GM18873 (cell line): ENCODE data around the gene MESP2.
A peak's percentile ranks its signal among the peaks of the same experiment; 100 is the strongest.

Experiments
- ATAC-seq: cut with Tn5 transposase; IDR thresholded peaks from one replicate; pipeline ENCODE4 v1.9.1; 2021; ENCODE audit warnings: mild to moderate bottlenecking, moderate library complexity, moderate number of reproducible peaks; ENCODE audit not compliant: unreplicated experiment, low FRiP score

MESP2 gene

GRCh38 chr15:89776274-89777072 is at the start of gene MESP2:
TSS of gene MESP2 (plus strand) at chr15:89776332. CDS start at chr15:89776358, 26 bp downstream.
- no peak for ATAC-seq

- no peak for ATAC-seq
Observed at GRCh38 chr15:89728254-89728653, 47.9 kb upstream of the MESP2 start.

GRCh38 chr15:89731275-89731674 is 44.9 kb upstream of the MESP2 start:
- ATAC-seq = no peak

- no peak for ATAC-seq
Observed at GRCh38 chr15:89732451-89733172, 43.5 kb upstream of the MESP2 start.

GRCh38 chr15:89735773-89736172 is 40.4 kb upstream of the MESP2 start:
- ATAC-seq = no peak

GRCh38 chr15:89740137-89740536 is 36.0 kb upstream of the MESP2 start:
- ATAC-seq = no peak

- no peak for ATAC-seq
Observed at GRCh38 chr15:89743011-89743410, 33.1 kb upstream of the MESP2 start.

GRCh38 chr15:89743594-89743993 is 32.5 kb upstream of the MESP2 start:
- no peak for ATAC-seq

GRCh38 chr15:89745131-89745530 is 31.0 kb upstream of the MESP2 start:
- no peak for ATAC-seq

GRCh38 chr15:89745768-89746167 is 30.4 kb upstream of the MESP2 start:
- ATAC-seq = no peak

- no peak for ATAC-seq
Observed at GRCh38 chr15:89746386-89746780, 29.7 kb upstream of the MESP2 start.

GRCh38 chr15:89747708-89748682 is 28.1 kb upstream of the MESP2 start:
- ATAC-seq = no peak

- ATAC-seq = no peak
Observed at GRCh38 chr15:89749054-89749453, 27.1 kb upstream of the MESP2 start.

- ATAC-seq = no peak
Observed at GRCh38 chr15:89749526-89749925, 26.6 kb upstream of the MESP2 start.

GRCh38 chr15:89749951-89750559 is 26.1 kb upstream of the MESP2 start:
- ATAC-seq = no peak

- ATAC-seq = peak; percentile 91
Observed at GRCh38 chr15:89750560-89751542, 25.3 kb upstream of the MESP2 start, which contains the start of gene MESP1. TSS of gene MESP1 (minus strand) at chr15:89751249. CDS start at chr15:89751231, 18 bp downstream.

- ATAC-seq = no peak
Observed at GRCh38 chr15:89751748-89752147, 24.4 kb upstream of the MESP2 start.

GRCh38 chr15:89753855-89754254 is 22.3 kb upstream of the MESP2 start:
- no peak for ATAC-seq
